GM12878 (cell line): ENCODE data around the gene CACUL1.

Experiments
- JUND ChIP-seq: IDR thresholded peaks from 2 replicates; pipeline ENCODE4 v1.6.1; 2012; ENCODE audit warnings: low read depth, mild to moderate bottlenecking, low read length, improper control_type of control experiment, moderate library complexity
- POLR2A ChIP-seq: IDR thresholded peaks from 2 replicates; pipeline ENCODE4 v1.6.1; 2011; ENCODE audit warnings: low read depth, mild to moderate bottlenecking, low read length
- TF ChIP-seq, protein P1 (sequence below): IDR thresholded peaks from 2 replicates; pipeline ENCODE4 v1.6.1; 2012; ENCODE audit warnings: mild to moderate bottlenecking, low read depth, low read length

DNA sequence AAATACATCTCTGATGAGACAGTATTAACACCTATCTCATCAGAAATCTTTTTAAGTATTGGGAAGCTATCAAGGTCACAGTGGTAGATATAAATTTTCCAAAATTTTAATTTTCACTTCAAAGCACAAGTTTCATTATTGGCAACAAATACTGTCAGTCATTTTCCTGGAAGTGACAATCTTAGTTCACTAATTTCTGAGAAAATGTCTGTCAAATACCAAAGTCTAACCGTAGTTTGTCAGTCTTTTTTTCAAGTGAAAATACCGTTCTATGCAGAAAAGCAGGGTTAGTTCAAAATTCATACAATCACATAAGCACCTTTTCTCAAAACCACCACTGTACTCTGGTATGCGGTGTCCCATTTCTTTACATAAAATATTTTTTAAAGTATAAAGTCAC, 40.4 kb downstream of the CACUL1 start:
- TF ChIP-seq JUND (no peak), POLR2A (no peak)
- TF ChIP-seq, protein P1, sequence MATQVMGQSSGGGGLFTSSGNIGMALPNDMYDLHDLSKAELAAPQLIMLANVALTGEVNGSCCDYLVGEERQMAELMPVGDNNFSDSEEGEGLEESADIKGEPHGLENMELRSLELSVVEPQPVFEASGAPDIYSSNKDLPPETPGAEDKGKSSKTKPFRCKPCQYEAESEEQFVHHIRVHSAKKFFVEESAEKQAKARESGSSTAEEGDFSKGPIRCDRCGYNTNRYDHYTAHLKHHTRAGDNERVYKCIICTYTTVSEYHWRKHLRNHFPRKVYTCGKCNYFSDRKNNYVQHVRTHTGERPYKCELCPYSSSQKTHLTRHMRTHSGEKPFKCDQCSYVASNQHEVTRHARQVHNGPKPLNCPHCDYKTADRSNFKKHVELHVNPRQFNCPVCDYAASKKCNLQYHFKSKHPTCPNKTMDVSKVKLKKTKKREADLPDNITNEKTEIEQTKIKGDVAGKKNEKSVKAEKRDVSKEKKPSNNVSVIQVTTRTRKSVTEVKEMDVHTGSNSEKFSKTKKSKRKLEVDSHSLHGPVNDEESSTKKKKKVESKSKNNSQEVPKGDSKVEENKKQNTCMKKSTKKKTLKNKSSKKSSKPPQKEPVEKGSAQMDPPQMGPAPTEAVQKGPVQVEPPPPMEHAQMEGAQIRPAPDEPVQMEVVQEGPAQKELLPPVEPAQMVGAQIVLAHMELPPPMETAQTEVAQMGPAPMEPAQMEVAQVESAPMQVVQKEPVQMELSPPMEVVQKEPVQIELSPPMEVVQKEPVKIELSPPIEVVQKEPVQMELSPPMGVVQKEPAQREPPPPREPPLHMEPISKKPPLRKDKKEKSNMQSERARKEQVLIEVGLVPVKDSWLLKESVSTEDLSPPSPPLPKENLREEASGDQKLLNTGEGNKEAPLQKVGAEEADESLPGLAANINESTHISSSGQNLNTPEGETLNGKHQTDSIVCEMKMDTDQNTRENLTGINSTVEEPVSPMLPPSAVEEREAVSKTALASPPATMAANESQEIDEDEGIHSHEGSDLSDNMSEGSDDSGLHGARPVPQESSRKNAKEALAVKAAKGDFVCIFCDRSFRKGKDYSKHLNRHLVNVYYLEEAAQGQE: no peak
